Left renal pelvis (tissue), 4 donors: ENCODE results near the gene CAMTA1. TPM values are rescaled to one million over a fixed set of nuclear protein-coding genes. Genes with fewer than 3 reads are reported as not detected.
A peak's percentile ranks its signal among the peaks of the same experiment; 100 is the strongest.
"Not testable (repeated sequence)": the region's sequence is repeated elsewhere in the genome, so short reads cannot be mapped to it uniquely, and the experiment has no call there.

Experiments used
- DNase-seq, 4 donors: peaks; one replicate each; pipeline ENCODE4 v3.0.0-alpha.2; 2013; ENCODE audit warnings: low read depth in 4 of 4, low spot score in 3 of 4
- polyA plus RNA-seq, 4 donors: library from polyadenylated mRNA; unstranded; fragments of 120-200 nt; gene quantifications; one replicate each; pipeline ENCODE4 v1.2.1, GENCODE V29; 2013; ENCODE audit not compliant: insufficient read length in 4 of 4

The CAMTA1 gene
- polyA plus RNA-seq, 4 donors: 50.7 to 99.9 (median 87.8) TPM

GRCh38 chr1:7303554-7304317 is 518.5 kb downstream of the CAMTA1 start:
- no peak for DNase-seq

- no peak for DNase-seq
Observed at GRCh38 chr1:7313081-7313546, 527.9 kb downstream of the CAMTA1 start.

GRCh38 chr1:7313826-7314225 is 528.6 kb downstream of the CAMTA1 start:
- DNase-seq: no peak

- DNase-seq: no peak
Observed at GRCh38 chr1:7315316-7315715, 530.1 kb downstream of the CAMTA1 start.

- DNase-seq: no peak
Observed at GRCh38 chr1:7315946-7316345, 530.7 kb downstream of the CAMTA1 start.

GRCh38 chr1:7317888-7318287 is 532.6 kb downstream of the CAMTA1 start:
- DNase-seq: no peak

GRCh38 chr1:7319196-7319595 is 533.9 kb downstream of the CAMTA1 start:
- no peak for DNase-seq

GRCh38 chr1:7320661-7321060 is 535.4 kb downstream of the CAMTA1 start:
- DNase-seq: no peak

GRCh38 chr1:7322283-7322785 is 537.1 kb downstream of the CAMTA1 start:
- no peak for DNase-seq

- no peak for DNase-seq
Observed at GRCh38 chr1:7322912-7323311, 537.7 kb downstream of the CAMTA1 start.

- no peak for DNase-seq
Observed at GRCh38 chr1:7325254-7325653, 540.0 kb downstream of the CAMTA1 start.

- DNase-seq: no peak
Observed at GRCh38 chr1:7326366-7326765, 541.1 kb downstream of the CAMTA1 start.

- DNase-seq: no peak
Observed at GRCh38 chr1:7327849-7328248, 542.6 kb downstream of the CAMTA1 start.

GRCh38 chr1:7329868-7330615 is 544.8 kb downstream of the CAMTA1 start:
- DNase-seq: no peak

GRCh38 chr1:7330726-7331125 is 545.5 kb downstream of the CAMTA1 start:
- not testable (repeated sequence) for DNase-seq

- no peak for DNase-seq
Observed at GRCh38 chr1:7331926-7332535, 546.8 kb downstream of the CAMTA1 start.

- no peak for DNase-seq
Observed at GRCh38 chr1:7333094-7333493, 547.8 kb downstream of the CAMTA1 start.

GRCh38 chr1:7333620-7334019 is 548.4 kb downstream of the CAMTA1 start:
- no peak for DNase-seq

- DNase-seq: peak in 3 of 4 donors; percentile 18 to 48 (median 27)
Observed at GRCh38 chr1:7334475-7335035, 549.3 kb downstream of the CAMTA1 start.

GRCh38 chr1:7335224-7335879 is 550.1 kb downstream of the CAMTA1 start:
- no peak for DNase-seq
